OCI-LY7 (cell line): ENCODE measurements around the gene METTL8. TPM values are rescaled to one million over a fixed set of nuclear protein-coding genes. Genes with fewer than 3 reads are reported as not detected.

Experiments used
- BruUV-seq: library from RNA; stranded (reverse); fragments of 400-500 nt; replicated peaks from 2 replicates; lab custom pipeline; 2021; lab: Mats Ljungman, UMichigan
- CTCF ChIA-PET: fragments of 300-600 bp; sonication (Branson Sonifier 250); formaldehyde crosslinking; loops from one replicate; lab custom pipeline; 2022; ENCODE audit warnings: antibody characterized with exemption; ENCODE audit not compliant: unreplicated experiment; lab: Charles Lee
- POLR2A ChIA-PET: fragments of 300-600 bp; sonication (Branson Sonifier 250); formaldehyde crosslinking; loops from one replicate; lab custom pipeline; 2022; ENCODE audit warnings: antibody characterized with exemption; lab: Charles Lee
- DNase-seq: peaks from one replicate; pipeline ENCODE4 v3.0.0-alpha.2; 2015; ENCODE audit warnings: low spot score
- H2AFZ ChIP-seq: fragments of 200-600 bp; sonication (generic), shearing (Covaris generic); 2 replicates; pipeline ENCODE4 v1.6.1; 2014; ENCODE audit warnings: mild to moderate bottlenecking, antibody characterized with exemption, low read length, moderate library complexity
- H3K27ac ChIP-seq: fragments of 200-600 bp; sonication (generic); 2 replicates; pipeline ENCODE4 v1.5.1; 2014; ENCODE audit warnings: mixed run types, low read depth, mild to moderate bottlenecking, moderate library complexity, low read length, inconsistent platforms; ENCODE audit not compliant: poor library complexity, severe bottlenecking
- H3K36me3 ChIP-seq: fragments of 200-600 bp; sonication (generic); 2 replicates; pipeline ENCODE4 v1.6.1; 2014; ENCODE audit warnings: mild to moderate bottlenecking, antibody characterized with exemption, low read length, moderate library complexity, mixed read lengths; ENCODE audit not compliant: insufficient read depth
- H3K4me1 ChIP-seq: fragments of 200-600 bp; sonication (generic); 2 replicates; pipeline ENCODE4 v1.5.1; 2014; ENCODE audit warnings: mild to moderate bottlenecking, low read length; ENCODE audit not compliant: insufficient read depth, poor library complexity, severe bottlenecking
- H3K4me2 ChIP-seq: fragments of 200-600 bp; sonication (generic); 2 replicates; pipeline ENCODE4 v1.6.1; 2014; ENCODE audit warnings: mild to moderate bottlenecking, low read length
- H3K4me3 ChIP-seq: fragments of 200-600 bp; sonication (generic); 2 replicates; pipeline ENCODE4 v1.5.1; 2014; ENCODE audit warnings: mild to moderate bottlenecking, low read depth, low read length; ENCODE audit not compliant: poor library complexity, severe bottlenecking
- H3K79me2 ChIP-seq: fragments of 200-600 bp; sonication (generic); 2 replicates; pipeline ENCODE4 v1.6.1; 2016; ENCODE audit warnings: low read depth, mild to moderate bottlenecking, low read length, moderate library complexity, mixed read lengths; ENCODE audit not compliant: insufficient read depth
- H3K9me2 ChIP-seq: fragments of 200-600 bp; sonication (generic); 2 replicates; pipeline ENCODE4 v1.6.1; 2016; ENCODE audit warnings: mild to moderate bottlenecking, low read length, mixed read lengths; ENCODE audit not compliant: insufficient read depth
- H3K9me3 ChIP-seq: fragments of 200-600 bp; sonication (generic); 2 replicates; pipeline ENCODE4 v1.6.1; 2014; ENCODE audit warnings: mild to moderate bottlenecking, mixed run types, low read length, mixed read lengths
- H4K20me1 ChIP-seq: fragments of 200-600 bp; sonication (generic); 2 replicates; pipeline ENCODE4 v1.6.1; 2014; ENCODE audit warnings: mild to moderate bottlenecking, antibody characterized with exemption, low read length, moderate library complexity, mixed read lengths; ENCODE audit not compliant: insufficient read depth
- EZH2phosphoT487 ChIP-seq: fragments of 200-600 bp; sonication (generic); IDR thresholded peaks from 2 replicates; pipeline ENCODE4 v1.6.1; 2018; ENCODE audit warnings: low read depth, borderline replicate concordance, mild to moderate bottlenecking, mixed run types, antibody characterized with exemption, low read length, moderate library complexity, mixed read lengths
- intact Hi-C: fragments of 100-400 bp; cut with micrococcal nuclease; formaldehyde crosslinking; loops from one replicate; pipeline ENCODE4 v1.10.0; 2022; ENCODE audit not compliant: unreplicated experiment
- total RNA-seq, 2 experiments: library from RNA; depleted of rRNA in 1 of 2; stranded (reverse); fragments of >200 nt in 1 of 2; shearing (Covaris generic) in 1 of 2; gene quantifications; 2 replicates each; pipeline ENCODE4 v1.2.3, GENCODE V29; 2014 to 2022
- TF ChIP-seq, protein P1 (sequence below): fragments of 200-600 bp; sonication (generic); conservative IDR thresholded peaks from 2 replicates; pipeline ENCODE4 v1.5.1; 2014; ENCODE audit warnings: mild to moderate bottlenecking, antibody characterized with exemption, low read length, moderate library complexity, mixed read lengths

METTL8 gene
- total RNA-seq, 2 experiments from 2014 or later, result 11.8 to 33.0 TPM

DNA sequence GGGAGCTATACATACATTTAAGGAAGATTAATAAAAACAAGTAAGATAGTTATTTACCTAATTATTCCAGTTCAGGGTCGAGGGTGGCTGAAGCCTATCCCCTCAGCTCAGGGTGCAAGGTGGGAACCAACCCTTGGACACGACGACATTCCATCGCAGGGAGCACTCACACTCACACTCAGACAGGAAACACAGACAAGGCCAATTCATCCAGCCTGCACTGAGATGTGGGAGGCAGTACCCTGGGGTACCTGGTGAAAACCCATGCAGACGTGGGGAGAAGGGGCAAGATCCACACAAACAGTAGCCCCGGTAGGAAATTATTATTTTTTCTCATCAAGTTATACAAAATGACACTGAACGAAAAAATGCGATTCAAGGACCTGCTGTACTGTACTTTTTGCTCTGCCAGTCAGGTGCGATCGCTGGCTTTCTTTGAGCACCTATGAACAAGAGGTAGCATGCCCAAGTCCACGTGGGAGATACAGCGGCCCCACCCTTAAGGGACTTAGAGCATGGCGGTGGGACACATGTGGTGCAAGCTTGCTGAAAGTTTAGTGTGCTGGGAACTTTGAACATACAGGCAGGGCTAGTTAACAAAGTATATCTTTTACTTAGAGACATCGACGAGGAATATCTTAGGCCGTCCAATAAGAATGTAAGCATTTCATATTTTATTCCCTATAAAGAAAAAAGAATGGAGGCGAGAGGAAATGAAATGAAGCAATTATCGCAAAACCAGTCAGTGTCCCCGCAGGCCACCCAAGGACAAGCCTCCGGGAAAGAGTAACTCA lies 624 bp downstream of the METTL8 start:
- H2AFZ ChIP-seq, result peak overlapping the region; percentile 94
- peaks cover 68% of the 10 kb centered on the region for H3K79me2 ChIP-seq
- H3K4me1 ChIP-seq, result peaks cover 23% of the 10 kb centered on the region
- peak overlapping the region; percentile 93 for H3K27ac ChIP-seq
- intact Hi-C loops, result loop anchor here (1.0 to 10.0 kb wide), 3 partner anchors 273 to 1122 kb away; partner anchors contain the start of genes GORASP2, PDK1 and TLK1
- TF ChIP-seq, protein P1, sequence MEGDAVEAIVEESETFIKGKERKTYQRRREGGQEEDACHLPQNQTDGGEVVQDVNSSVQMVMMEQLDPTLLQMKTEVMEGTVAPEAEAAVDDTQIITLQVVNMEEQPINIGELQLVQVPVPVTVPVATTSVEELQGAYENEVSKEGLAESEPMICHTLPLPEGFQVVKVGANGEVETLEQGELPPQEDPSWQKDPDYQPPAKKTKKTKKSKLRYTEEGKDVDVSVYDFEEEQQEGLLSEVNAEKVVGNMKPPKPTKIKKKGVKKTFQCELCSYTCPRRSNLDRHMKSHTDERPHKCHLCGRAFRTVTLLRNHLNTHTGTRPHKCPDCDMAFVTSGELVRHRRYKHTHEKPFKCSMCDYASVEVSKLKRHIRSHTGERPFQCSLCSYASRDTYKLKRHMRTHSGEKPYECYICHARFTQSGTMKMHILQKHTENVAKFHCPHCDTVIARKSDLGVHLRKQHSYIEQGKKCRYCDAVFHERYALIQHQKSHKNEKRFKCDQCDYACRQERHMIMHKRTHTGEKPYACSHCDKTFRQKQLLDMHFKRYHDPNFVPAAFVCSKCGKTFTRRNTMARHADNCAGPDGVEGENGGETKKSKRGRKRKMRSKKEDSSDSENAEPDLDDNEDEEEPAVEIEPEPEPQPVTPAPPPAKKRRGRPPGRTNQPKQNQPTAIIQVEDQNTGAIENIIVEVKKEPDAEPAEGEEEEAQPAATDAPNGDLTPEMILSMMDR, result no peak
- no peak for TF ChIP-seq EZH2phosphoT487
- peaks cover 52% of the 10 kb centered on the region for H3K9me3 ChIP-seq
- H3K4me3 ChIP-seq, result peak overlapping the region; percentile 88
- peak; percentile 88 for DNase-seq
- no peaks in the 10 kb centered on the region for H4K20me1 ChIP-seq
- H3K36me3 ChIP-seq, result peaks cover 65% of the 10 kb centered on the region
- BruUV-seq, result TSS peak; percentile 84
- CTCF ChIA-PET, result interaction anchor here (0.6 to 1.0 kb wide), 3 partner anchors 32 to 477 kb away, joined by 3 to 4 read pairs (median 4); no protein-coding TSS in a partner anchor
- H3K4me2 ChIP-seq, result peak overlapping the region; percentile 98
- POLR2A ChIA-PET, result interaction anchor here (0.6 to 1.3 kb wide), 11 partner anchors 8 to 504 kb away, joined by 3 to 5 read pairs (median 3); partner anchors contain the start of gene GORASP2
- no peaks in the 10 kb centered on the region for H3K9me2 ChIP-seq

DNA sequence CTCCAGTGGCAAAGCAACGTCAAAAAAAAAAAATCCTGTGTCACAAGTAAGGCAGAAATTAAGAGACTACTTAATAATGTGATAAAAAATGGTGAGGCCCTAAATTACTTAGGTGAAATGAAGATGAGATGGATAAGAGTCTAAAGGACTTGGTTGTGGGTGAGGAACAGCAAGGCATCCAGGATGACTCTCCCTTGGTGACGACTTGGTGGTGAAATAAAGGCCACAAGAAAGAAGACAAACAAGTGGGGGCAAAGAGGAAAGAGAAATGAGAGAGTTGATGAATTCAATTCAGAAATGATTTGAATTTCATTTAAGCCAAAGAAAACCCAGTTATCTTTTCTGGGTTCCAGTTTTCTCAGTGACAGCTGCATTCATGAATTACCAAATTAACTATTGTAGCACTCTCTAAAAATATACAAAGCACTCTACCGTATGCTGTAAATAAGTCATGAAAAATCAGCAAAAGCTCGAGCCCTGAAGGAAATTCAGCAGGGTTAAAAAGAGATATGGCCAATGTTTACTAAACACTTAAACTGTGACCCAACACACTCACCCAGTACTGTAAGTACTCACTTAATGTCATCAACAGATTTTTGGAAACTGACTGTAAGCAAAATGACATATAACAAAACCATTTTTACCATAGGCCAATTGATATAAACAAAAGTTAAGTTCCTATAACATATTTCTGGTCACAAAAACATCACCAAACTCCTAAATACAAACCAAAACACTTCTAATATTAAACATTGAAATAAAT lies 1.4 kb downstream of the METTL8 start:
- no peaks in the 10 kb centered on the region for H3K9me2 ChIP-seq
- intact Hi-C loops, result loop anchor here (10.0 kb wide), 1 partner anchor 1122 kb away; the partner anchor contains the start of gene PDK1
- peaks cover 62% of the 10 kb centered on the region for H3K79me2 ChIP-seq
- DNase-seq, result no peak
- H2AFZ ChIP-seq, result peak overlapping the region; percentile 94
- BruUV-seq, result no TSS peak
- H3K4me1 ChIP-seq, result peaks cover 23% of the 10 kb centered on the region
- H3K4me2 ChIP-seq, result peak overlapping the region; percentile 98
- peaks cover 60% of the 10 kb centered on the region for H3K36me3 ChIP-seq
- peak overlapping the region; percentile 88 for H3K4me3 ChIP-seq
- ChIA-PET POLR2A (interaction anchor here (0.5 to 1.3 kb wide), 9 partner anchors 8 to 503 kb away, joined by 3 to 5 read pairs (median 3); partner anchors contain the start of gene GORASP2), CTCF (no interaction called here)
- peaks cover 53% of the 10 kb centered on the region for H3K9me3 ChIP-seq
- H4K20me1 ChIP-seq, result no peaks in the 10 kb centered on the region
- TF ChIP-seq, protein P1, result no peak
- TF ChIP-seq EZH2phosphoT487, result no peak
- H3K27ac ChIP-seq, result peak overlapping the region; percentile 93
